HG02623 (cell line): ENCODE measurements around the gene ROR1.

ENCODE experiments used
- ATAC-seq: cut with Tn5 transposase; IDR thresholded peaks from one replicate; pipeline ENCODE4 v1.9.1; 2021; ENCODE audit warnings: moderate library complexity; ENCODE audit not compliant: unreplicated experiment

The ROR1 gene

DNA sequence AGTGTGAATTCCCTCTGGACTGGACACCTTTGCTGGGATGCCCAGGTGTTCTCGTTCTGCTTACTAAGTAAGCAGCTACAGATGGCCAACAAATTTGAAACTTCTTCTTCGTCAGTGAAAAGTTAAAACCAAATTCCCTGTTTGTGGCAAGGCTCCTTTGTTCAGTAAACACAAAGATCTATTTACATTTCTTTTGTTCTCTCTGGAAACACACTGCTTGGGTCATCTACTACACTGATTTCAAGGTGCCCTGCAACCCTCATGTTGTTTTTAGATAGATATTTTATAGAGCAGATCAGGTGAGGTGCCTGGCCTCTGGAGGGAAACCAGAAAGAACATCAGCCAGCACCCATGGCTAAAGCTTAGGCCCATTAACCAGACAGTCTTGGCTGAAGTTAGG, 272.4 kb downstream of the ROR1 start:
- ATAC-seq: no peak

DNA sequence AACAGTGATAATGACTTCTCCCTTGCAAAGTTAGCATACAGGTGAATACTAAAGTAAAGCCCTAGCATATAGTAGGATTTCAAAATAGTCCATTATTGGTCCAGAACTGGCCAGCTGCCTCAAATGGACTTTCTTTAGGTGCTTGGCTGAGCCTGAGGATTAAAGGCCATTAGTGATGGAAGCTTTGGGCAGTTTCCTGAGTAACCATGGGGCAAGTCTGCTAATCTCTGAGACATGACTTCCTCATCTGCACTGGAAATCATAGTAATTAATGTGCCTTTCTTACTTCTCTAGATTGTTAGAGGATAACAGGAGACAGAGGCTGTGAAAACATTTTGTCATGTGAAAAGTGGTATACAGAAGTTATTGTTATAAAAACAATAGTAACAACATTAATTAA, 273.1 kb downstream of the ROR1 start:
- no peak for ATAC-seq

DNA sequence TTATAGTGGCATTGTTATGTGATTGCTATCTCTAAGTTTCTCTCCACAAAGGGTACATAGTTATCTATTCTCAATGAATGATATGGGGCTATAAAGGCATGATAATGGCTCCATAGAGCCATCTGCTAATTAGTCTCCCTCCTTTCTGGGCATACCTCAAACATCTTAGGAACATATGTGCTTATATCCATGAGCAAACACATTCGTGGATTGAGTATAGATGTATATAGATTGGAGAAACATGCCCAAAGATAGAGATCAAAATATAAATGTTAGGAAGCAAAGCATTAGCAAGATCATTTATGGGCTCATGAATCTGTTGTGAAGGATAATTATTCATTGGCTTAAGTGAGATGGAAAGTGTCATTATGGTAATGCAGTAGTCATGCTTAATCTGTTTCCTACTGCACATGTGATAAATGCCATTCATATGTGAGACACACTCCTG, 273.8 kb downstream of the ROR1 start:
- no peak for ATAC-seq

DNA sequence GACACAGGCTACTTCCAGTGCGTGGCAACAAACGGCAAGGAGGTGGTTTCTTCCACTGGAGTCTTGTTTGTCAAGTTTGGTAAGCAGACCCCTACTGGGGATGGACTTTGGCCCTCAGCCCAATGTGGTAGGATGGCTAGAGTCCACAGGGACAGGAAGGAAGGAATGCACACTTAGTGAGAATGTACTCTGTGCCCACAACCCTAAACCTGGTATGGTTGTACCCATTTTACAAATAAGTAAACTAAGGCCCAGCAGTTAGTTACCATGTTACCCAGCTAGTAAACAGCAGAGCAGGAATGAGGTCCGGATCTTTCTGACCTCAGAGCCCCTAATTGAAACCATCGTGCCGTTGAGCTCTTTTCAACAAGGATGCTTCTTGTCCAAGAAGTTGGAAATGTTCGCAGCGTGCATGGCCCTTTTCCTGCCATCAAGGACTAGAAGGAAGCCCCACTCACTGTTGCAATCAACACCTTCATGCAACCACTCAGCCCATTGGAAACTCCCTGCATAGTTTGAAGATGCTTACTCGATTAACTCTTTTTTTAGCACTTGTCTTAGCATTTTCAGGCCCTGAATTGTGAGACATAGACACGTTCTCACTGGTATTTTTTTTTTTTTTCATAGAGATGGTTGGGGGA, 276.2 kb downstream of the ROR1 start:
- no peak for ATAC-seq

DNA sequence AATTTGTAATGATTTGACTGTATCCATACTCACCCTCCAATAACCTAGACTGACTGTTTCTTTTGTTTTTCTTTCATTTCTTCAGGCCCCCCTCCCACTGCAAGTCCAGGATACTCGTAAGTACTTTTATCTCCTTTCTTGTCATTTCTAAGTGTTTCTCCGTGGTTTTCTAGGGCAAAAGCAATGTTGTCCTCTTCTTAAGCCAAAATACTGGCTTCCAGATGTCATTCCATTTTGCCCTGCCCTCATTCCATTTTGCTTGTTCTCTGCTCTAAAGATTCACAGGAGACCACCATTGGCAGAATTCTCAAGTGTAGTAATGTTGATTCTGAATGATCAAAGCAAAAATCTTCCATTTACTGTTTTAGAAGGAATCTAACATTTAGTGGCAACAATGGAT, 276.8 kb downstream of the ROR1 start:
- no peak for ATAC-seq

DNA sequence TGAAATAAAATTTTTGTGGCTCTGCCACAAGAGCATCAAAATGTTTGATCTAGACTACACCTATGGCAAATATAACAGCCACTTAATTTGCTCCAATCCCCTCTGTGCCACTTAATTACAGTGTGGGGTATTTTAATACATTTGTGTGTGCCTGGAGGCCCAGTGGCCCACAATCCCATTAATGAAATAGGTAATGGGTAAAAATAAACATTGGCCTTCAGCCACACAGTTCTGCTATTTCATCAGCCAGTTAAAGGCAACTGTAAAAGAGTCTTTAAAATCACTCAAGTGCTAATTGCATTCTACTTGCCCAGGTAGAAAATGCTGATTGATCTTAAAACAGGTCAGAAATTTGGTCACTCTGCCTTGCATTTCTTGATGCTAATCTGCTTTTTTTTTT, 278.0 kb downstream of the ROR1 start:
- no peak for ATAC-seq

DNA sequence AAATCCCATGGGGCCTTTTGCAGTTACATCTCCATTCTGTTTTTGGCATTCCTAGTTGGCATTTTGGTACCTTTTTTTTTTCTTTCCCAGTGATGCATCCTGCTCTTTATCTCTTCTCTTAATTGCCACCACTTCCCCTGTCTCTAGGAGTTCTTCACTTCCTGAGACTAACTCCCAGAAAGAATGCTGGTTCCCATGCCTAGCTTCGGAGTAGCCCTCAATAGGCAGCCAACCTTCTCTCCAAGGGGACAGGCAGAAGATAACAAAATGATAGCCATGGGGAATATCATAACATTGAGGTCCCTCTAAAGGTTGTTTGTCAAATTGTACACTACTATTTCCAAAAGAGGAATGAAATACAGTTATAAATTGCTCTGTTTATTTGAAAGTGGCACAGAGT, 279.0 kb downstream of the ROR1 start:
- no peak for ATAC-seq

DNA sequence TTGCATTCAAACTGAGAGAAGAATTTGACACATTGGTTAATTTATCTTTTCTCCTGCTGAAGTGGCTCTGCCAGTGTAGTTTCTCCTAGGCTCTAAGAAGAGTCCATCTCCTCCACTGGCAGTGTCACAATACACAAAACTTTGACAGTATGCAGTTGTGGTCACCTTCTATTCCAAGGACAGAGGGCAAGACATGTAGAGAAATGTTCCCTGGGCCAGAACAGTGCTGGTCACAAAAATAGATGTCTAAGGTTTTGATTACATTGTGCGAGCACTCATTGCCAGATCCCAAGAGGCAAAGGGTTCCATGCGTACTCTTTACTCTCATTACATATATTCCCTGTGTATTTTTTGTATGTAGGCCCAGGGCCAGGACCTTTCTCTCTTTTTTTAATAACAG, 281.5 kb downstream of the ROR1 start:
- no peak for ATAC-seq

DNA sequence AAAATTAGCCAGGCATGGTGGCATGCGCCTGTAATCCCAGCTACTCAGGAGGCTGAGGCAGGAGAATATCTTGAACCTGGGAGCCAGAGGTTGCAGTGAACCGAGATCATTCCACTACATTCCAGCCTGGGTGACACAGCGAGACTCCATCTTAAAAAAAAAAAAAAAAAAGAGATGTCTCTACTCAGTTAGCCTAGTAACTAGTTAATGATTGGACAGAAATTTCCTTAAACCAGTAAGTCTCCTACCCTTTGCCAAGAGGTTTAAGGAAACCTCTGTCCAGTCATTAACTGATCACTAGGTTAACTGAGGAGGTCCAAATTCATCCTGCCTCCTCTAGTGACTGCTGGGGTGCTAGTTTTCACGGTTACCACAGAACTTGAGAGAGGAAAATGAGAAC, 285.7 kb downstream of the ROR1 start:
- no peak for ATAC-seq

DNA sequence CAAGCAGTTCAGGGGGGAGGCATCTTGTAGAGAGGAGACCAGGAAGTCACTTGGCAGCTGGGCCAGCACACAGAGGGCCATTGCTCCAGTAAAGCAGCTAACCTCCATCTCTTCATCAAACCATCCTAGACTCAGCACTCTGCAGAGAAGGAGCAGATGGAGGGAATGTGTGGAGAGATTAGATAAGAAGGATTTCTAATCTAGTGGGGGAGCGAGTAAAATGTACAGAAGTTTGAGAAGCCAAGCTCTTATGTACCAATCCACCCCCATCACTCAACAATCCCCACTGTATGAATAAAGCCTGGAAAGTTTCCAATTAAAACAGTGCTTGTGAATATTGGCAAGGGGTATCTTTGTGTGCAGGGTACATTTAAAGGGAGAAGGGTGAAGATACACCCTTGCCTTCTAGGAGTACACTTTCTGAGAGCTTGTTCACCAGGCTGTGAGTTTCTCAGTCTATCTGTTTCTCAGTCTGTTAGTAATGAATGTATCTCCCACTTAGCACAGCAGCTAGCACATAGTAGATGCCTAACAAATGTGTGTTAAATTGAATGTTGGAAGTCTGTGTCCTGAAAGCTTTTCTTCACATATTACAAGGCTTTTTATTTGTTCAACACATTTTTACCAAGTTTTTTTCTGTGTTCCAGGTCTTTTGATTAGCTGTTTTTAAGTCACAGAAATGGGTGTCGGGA, 286.9 kb downstream of the ROR1 start:
- ATAC-seq: no peak

DNA sequence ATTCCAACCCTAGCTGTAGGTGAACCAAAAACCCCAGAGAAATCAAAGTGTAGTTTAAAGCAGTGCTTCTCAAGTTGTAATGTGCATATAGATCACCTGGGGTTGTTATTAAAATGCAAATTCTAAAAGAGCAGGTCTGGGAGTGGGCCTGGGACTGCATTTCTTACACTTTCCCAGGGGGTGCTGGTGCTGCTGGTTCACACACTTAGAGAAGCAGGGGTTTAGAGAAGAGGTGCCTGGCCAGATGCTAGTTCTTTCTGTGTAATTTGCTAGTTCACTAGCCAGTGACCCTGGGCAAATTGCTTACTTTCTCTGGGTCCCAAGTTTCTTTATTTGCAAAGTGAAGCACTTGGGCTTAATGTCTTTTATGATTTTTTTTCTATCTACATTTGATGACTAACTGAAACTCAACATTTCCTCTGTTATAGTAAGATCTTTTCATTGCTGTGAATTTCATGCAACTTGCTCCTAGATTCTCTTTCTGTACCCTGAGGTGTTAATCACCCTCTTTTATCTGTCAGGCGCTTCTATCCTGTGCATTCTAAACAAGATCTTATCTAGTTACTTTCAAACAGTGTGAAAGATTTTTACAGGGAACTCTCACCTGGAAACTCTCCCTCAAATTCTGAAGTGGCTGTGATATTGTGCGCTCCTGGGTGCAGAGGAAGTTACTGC, 287.8 kb downstream of the ROR1 start:
- ATAC-seq: no peak

DNA sequence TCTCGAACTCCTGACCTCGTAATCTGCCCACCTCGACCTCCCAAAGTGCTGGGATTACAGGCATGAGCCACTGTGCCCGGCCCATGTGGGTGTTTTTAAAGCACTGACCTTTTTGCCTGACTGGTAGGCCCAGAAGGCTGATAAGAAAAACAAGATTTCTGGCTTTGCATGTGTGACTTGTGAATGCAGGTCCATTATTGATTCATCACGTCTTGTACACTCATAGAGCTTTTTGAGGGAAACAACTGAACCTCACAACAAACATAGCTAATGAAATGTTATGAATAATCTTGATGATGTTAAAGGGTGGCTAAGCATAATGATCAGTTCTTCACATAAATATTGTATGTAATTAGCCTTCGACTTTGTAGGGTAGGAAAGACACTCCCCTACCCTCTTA, 288.7 kb downstream of the ROR1 start:
- no peak for ATAC-seq

DNA sequence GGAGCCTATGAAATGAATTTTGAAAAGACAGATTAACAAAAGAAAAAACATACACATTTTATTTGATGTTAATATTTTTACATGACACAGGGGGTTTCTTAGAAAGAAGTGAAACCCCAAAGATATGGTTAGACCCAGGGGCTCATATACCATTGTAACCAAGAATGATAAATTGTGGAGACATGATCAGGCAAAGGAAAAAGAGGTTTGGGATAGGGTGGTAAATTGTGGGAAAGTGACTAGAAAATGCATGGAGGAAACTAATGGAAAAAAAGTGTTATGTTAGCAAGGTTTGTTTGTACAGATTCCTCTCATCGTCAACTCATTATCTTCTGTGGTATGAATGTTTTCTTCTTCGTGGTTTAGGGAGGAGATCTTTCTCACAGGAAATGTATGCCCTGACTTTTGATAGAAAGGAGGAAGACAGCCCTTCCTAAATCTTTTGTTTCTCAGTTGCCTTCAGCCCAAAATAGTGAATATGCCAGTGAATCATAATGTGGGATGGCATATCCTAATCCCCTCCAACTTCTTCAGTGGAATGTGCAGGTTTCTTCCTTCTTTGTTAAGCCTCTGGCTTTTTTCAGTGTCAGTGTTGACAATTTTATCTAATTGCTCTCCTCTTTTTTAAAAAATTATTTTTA, 289.2 kb downstream of the ROR1 start:
- no peak for ATAC-seq

DNA sequence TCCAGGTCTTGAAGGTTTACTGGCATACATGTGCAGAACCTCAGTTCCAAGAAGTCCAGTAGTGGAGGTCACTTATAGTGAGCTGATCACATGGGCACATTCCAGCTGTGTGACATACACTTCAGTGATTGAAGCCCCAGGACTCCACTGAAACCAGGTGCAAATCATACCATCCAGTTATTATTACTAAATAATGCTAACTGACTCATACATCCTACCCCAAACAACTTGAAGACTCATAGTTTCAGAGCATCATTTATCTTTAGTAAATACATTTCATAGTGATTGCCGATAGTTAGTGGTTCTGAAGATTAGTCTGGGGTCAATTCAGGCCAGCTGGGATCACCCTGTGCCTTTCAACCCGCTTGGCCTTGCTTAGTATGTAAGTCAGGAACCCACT, 291.8 kb downstream of the ROR1 start:
- ATAC-seq: no peak

DNA sequence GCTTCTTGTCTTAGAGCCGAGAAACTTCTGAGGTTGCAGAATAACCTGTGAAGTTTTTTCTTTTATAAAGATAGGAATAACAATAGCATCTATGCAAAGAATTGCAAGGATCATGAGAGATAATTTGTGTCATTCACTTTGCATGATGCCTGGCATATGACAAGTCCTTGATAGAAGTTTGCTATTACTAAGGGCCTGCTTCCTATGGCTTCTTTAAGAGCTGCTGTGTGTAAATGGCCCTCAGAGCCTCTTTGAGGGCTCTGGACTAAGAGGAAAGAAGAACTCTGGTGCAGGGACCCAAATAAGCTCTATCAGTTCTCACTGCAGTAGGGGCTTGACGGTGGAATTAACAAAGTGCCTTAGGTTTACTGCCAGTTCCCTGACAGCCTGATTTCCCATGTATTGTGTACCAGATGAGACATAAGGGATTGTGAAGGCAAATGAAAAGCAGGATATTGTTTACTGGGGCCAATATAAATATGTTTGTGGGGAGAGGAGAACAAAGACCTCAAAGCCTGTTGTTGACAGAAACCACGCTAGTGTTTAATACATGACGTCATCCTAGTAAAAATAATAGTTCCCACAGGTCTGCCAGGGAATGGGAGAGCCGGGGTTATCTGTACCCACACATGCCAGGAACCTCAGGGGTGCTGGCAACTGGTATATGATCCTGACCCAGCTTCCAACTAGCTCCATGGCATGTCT, 298.4 kb downstream of the ROR1 start:
- no peak for ATAC-seq

DNA sequence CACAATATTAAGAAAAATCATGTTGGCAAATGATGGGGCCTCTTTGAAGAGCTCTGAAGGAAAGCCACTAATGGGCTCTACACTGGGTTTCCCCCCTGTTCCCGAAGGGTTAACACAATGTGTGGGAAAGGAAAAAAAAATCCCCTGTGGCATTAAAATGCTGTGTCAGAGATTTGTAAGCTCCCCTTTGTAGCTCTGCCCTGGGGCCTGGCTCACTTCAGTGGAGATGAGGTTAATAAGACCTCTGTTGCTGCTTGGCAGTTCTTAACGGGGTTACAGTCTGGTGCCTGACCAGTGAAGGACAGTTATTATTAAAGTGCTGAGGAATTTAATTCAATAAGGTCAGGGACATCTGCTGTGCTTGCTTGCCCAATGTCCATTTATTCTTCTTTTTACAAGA, 299.9 kb downstream of the ROR1 start:
- ATAC-seq: no peak

DNA sequence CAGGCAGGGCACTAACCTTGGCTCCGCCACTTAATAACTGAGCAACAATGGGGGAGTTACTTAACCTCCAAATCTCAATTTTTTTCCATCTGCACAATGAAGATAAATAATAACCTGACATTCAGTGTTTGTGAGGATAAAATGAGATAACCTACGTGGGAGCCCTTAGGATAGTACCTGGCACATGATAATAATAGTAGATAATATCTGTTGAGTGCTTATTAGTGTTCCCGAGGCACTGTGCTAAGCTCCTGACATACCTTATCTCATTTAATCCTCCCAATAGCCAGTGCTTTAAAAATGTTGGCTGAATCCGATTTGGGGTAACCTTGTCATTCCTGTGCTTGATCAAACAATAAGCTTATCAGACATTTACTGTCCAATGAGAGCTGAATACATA, 300.9 kb downstream of the ROR1 start:
- no peak for ATAC-seq

DNA sequence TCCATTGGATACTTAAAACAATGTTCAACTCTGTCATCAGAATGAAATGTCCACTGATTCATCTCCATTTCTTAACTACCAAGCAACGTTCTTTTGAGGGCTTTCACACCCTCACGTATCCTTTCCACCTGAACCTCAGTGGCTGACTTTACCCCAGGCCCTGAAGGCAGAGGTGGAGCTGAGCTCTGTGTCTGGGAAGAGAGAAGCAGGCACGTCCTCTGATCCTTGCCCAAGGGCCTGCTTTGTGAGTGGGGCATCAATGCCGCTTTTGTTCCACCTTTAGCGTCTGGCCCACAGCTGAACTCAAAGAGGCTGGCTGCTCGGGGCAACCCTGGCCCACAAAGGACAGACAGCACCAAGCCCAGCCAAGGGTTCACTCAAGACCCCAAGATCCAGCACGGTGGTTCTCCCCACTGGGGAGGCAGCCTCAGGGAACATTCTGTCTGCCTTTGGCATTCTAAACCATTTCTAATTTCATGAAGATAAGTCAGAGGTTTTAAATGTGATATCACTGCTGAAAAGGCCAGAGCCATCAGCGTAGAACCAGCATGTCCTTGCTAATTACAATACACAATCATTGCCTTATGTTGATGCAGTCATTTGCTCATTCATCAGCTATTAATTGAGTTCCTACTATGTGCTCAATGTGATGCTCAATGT, 303.6 kb downstream of the ROR1 start:
- no peak for ATAC-seq

DNA sequence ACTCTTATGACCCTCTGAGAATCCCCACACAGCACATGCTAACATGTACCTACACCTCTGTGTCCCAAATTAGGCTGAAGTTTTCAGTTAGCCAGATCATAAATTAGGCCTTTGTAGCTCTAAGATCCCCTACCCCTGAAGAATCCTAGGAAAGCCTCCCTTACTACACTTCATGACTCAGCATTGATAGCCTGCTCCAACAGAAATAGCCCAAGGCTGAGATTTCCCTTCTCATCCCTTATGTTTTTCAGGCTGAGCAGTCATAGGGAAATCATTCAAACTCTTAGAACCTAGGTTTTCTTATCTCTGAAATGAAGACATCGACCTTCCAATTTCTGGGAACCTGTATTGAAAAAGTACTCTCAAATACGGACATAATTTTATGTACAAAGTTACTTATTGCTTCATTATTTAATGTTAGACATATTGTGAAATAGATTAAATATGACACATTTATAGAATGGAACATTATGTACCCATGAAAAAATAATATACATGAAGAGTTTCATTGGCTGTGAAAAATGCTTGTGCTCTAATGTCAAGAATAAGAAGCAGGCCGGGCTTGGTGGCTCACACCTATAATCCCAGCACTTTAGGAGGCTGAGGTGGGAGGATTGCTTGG, 307.2 kb downstream of the ROR1 start:
- no peak for ATAC-seq

DNA sequence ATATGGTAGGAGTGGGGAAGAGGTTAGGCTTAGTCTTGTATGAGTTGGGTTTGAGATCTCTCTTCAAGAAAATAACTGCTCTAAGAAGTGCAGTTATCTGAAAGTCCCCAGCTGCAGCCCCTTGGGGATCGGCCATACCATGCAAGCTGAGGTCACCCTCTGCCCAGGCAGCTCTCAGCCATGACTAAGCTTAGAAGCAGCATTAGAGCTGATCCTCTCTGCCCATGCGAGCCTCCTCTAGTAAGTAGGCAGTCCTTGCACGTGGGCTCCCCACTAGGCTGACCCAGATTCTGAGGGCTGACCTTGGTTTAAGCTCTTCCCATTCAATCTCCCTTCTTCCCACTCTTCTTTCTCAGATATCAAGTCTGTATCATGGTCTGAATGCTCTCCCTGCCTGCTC, 308.6 kb downstream of the ROR1 start:
- ATAC-seq: no peak
